ENCODE results near the gene LRRFIP1.

LRRFIP1 gene

DNA sequence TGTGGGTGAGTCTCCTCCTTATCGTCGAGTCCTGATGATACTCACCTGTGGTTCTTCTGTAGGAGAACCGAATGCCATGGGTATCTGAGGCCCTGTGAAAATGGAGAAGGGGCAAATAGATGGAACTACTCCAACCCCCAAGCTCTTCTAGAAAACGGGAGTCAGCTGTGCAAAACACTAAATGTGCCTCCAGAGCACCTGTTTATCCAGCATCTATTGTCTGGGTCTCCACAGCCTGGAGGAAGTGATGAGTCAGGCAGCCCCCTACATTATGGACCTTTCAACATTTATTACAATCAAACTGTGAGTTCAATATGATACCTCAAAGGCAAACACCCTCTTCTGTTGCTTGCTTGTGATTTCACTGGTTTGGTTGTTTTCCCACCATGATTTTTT lies 9.8 kb upstream of the LRRFIP1 start:
- TF ChIP-seq SPI1 (IDR thresholded peaks at IDR 0.05; ENCODE audit: borderline replicate concordance, low read depth) (no peak), GABPA (IDR thresholded peaks at IDR 0.05; ENCODE audit: low read depth) (no peak), POLR2AphosphoS5 (IDR thresholded peaks at IDR 0.05; ENCODE audit: low read depth) (no peak)
- TF ChIP-seq, protein P1, sequence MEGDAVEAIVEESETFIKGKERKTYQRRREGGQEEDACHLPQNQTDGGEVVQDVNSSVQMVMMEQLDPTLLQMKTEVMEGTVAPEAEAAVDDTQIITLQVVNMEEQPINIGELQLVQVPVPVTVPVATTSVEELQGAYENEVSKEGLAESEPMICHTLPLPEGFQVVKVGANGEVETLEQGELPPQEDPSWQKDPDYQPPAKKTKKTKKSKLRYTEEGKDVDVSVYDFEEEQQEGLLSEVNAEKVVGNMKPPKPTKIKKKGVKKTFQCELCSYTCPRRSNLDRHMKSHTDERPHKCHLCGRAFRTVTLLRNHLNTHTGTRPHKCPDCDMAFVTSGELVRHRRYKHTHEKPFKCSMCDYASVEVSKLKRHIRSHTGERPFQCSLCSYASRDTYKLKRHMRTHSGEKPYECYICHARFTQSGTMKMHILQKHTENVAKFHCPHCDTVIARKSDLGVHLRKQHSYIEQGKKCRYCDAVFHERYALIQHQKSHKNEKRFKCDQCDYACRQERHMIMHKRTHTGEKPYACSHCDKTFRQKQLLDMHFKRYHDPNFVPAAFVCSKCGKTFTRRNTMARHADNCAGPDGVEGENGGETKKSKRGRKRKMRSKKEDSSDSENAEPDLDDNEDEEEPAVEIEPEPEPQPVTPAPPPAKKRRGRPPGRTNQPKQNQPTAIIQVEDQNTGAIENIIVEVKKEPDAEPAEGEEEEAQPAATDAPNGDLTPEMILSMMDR (IDR thresholded peaks at IDR 0.05; ENCODE audit: insufficient read depth, low read length), result no peak
- TF ChIP-seq, protein P2, sequence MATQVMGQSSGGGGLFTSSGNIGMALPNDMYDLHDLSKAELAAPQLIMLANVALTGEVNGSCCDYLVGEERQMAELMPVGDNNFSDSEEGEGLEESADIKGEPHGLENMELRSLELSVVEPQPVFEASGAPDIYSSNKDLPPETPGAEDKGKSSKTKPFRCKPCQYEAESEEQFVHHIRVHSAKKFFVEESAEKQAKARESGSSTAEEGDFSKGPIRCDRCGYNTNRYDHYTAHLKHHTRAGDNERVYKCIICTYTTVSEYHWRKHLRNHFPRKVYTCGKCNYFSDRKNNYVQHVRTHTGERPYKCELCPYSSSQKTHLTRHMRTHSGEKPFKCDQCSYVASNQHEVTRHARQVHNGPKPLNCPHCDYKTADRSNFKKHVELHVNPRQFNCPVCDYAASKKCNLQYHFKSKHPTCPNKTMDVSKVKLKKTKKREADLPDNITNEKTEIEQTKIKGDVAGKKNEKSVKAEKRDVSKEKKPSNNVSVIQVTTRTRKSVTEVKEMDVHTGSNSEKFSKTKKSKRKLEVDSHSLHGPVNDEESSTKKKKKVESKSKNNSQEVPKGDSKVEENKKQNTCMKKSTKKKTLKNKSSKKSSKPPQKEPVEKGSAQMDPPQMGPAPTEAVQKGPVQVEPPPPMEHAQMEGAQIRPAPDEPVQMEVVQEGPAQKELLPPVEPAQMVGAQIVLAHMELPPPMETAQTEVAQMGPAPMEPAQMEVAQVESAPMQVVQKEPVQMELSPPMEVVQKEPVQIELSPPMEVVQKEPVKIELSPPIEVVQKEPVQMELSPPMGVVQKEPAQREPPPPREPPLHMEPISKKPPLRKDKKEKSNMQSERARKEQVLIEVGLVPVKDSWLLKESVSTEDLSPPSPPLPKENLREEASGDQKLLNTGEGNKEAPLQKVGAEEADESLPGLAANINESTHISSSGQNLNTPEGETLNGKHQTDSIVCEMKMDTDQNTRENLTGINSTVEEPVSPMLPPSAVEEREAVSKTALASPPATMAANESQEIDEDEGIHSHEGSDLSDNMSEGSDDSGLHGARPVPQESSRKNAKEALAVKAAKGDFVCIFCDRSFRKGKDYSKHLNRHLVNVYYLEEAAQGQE (IDR thresholded peaks at IDR 0.05; ENCODE audit: insufficient replicate concordance, low read depth), result no peak
- DNase-seq (ENCODE audit: low read depth in 1 of 2, low spot score in 1 of 2), result no peak
- Histone ChIP-seq H3K27me3 (ENCODE audit: insufficient read depth, poor library complexity, severe bottlenecking) (peaks cover 8% of the 10 kb centered on the region), H3K27ac (replicated peaks) (no peak overlapping the region), H3K4me3 (replicated peaks; ENCODE audit: insufficient read depth, low read length) (no peak overlapping the region)

DNA sequence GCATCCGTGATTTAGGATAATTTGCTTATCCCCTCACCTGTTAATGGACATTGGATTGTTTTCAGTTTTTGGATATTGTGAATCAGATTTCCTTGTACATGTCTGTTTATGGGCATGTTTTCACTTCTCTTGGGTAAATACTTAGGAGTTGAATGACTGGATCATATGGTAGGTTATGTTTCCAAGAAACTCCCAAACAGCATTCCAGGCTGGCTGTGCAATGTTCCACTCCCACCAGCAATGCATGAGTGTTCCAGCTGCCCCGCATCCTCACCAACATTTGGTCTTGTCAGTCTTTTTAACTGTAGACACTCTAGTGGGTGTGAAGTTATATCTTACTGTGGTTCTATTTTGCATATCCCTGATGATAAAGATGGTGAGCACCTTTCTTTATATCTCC lies 8.9 kb upstream of the LRRFIP1 start:
- DNase-seq (ENCODE audit: low read depth in 1 of 2, low spot score in 1 of 2), result no peak
- TF ChIP-seq POLR2AphosphoS5 (IDR thresholded peaks at IDR 0.05; ENCODE audit: low read depth), result no peak
- TF ChIP-seq, protein P2 (IDR thresholded peaks at IDR 0.05; ENCODE audit: insufficient replicate concordance, low read depth), result no peak
- no peak for TF ChIP-seq SPI1 (IDR thresholded peaks at IDR 0.05; ENCODE audit: borderline replicate concordance, low read depth)
- TF ChIP-seq, protein P1 (IDR thresholded peaks at IDR 0.05; ENCODE audit: insufficient read depth, low read length), result no peak
- TF ChIP-seq GABPA (IDR thresholded peaks at IDR 0.05; ENCODE audit: low read depth), result no peak
- Histone ChIP-seq H3K27me3 (ENCODE audit: insufficient read depth, poor library complexity, severe bottlenecking) (peaks cover 15% of the 10 kb centered on the region), H3K27ac (replicated peaks) (no peak overlapping the region), H3K4me3 (replicated peaks; ENCODE audit: insufficient read depth, low read length) (no peak overlapping the region)

DNA sequence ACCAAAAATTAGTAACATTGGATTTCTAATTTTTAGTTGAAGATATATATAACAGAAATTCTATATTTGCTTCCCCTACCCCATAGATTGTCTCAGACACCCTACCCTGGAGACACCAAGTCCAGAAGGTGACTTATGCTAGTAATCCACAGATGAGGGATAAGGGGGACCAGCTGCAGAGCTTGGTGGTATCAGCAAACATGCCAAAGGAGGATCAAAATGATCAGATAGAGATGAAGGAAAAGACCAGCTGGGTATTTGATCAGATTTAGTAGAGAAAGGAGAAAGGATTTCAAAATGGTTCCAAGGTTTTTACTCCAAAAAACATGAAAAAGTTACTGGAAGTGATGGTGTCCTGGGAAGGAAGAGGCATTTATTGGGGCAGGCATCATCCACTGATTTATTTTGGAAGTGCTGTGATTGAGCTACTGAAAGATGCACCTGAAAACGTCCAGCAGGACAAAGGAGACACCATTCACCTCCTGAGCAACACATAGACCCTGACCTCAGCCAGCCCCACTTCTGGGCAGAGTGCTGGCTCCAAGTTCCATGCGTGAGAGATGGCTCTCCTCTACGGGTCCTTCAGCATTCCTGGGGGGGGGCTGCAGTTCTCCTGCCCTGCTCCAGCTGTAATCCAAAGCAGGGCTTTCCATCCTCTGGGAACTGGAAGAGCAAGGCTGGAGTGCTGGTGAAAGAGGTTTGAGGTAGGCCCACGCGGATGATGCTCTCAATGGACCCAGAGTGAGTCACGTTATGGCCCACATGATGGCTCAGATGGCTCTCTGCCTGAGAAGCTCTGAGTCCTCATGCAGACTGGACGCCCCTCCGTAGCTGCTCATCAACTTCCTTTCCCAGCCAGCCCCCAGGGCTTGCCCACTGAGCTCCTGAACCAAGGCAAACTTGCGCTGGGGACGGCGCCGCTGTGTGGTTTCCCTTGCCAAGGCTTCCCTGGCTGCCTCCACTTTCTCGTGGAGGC lies 3.7 kb upstream of the LRRFIP1 start:
- DNase-seq (ENCODE audit: low read depth in 1 of 2, low spot score in 1 of 2), result no peak

More for the DNA sequence above, 3.7 kb upstream of the LRRFIP1 start:
- Histone ChIP-seq H3K27me3 (ENCODE audit: insufficient read depth, poor library complexity, severe bottlenecking) (peaks cover 53% of the 10 kb centered on the region), H3K27ac (replicated peaks) (no peak overlapping the region), H3K4me3 (replicated peaks; ENCODE audit: insufficient read depth, low read length) (no peak overlapping the region)
- TF ChIP-seq, protein P2 (IDR thresholded peaks at IDR 0.05; ENCODE audit: insufficient replicate concordance, low read depth), result no peak
- TF ChIP-seq SPI1 (IDR thresholded peaks at IDR 0.05; ENCODE audit: borderline replicate concordance, low read depth), result no peak
- TF ChIP-seq GABPA (IDR thresholded peaks at IDR 0.05; ENCODE audit: low read depth), result no peak
- TF ChIP-seq, protein P1 (IDR thresholded peaks at IDR 0.05; ENCODE audit: insufficient read depth, low read length), result no peak
